ENCODE results near the gene CASP8.
A peak's percentile ranks its signal among the peaks of the same experiment; 100 is the strongest.

DNA sequence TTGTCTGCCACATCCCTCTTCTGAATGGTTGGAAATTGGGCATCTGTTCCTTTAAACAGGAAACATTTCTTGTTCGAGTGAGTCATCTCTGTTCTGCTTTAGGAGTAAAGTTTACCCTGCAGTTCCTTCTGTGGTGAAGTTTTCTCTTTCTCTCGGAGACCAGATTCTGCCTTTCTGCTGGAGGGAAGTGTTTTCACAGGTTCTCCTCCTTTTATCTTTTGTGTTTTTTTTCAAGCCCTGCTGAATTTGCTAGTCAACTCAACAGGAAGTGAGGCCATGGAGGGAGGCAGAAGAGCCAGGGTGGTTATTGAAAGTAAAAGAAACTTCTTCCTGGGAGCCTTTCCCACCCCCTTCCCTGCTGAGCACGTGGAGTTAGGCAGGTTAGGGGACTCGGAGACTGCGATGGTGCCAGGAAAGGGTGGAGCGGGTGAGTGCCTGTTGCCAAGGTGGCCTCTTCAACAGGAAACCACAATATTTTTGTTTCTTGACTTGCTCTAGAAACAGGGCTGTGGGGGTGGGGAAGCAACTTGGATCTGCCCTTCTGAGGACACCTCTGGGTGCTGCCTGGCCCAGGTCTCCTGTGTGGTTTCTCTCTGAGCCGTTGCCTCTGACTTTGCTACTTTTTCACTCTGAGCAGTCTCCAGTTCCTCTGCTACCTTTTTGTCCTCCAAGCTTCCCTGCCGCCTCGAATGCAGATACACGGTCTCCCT is 2.2 kb upstream of the CASP8 start:
- no peak for TF ChIP-seq POLR2A (IDR thresholded peaks at IDR 0.05; ENCODE audit: low read depth, low read length)
- peak; percentile 60; the same call in 1 of the 2 replicates for TF ChIP-seq TAF1 (IDR thresholded peaks at IDR 0.05; ENCODE audit: low read depth, low read length)
- TF ChIP-seq POLR2AphosphoS5 (IDR thresholded peaks at IDR 0.05; ENCODE audit: low read depth, low read length) = peak; percentile 65; the same call in 1 of the 2 replicates
- no peak for TF ChIP-seq PAX5 (IDR thresholded peaks at IDR 0.05; ENCODE audit: insufficient read depth, low read length, severe bottlenecking)
- peak; percentile 79 for TF ChIP-seq SPI1 (IDR thresholded peaks at IDR 0.05; ENCODE audit: low read depth, low read length)

Data from GM12891 (cell line).